HepG2 (cell line): ENCODE results near the gene C9orf43. TPM values are rescaled to one million over a fixed set of nuclear protein-coding genes. Genes with fewer than 3 reads are reported as not detected.
A peak's percentile ranks its signal among the peaks of the same experiment; 100 is the strongest.

ENCODE experiments used
- ATAC-seq: fragments of 200-7000 bp; cut with Tn5 transposase; 3 replicates; pipeline ENCODE4 v1.9.1; 2020; ENCODE audit warnings: mild to moderate bottlenecking, moderate library complexity
- BruUV-seq: library from RNA; stranded (reverse); fragments of 400-500 nt; replicated peaks from 2 replicates; lab custom pipeline; 2021; lab: Mats Ljungman, UMichigan
- CTCF ChIA-PET: fragments of 300-600 bp; formaldehyde crosslinking; extraction: SDS; loops from one replicate; lab custom pipeline; 2021; ENCODE audit warnings: low total read pairs, inconsistent platforms, low intra/inter-chr PET ratio; lab: Yijun Ruan, JAX
- POLR2A ChIA-PET: fragments of 350-600 bp; sonication (Branson Sonifier 250); formaldehyde crosslinking; loops from one replicate; lab custom pipeline; 2020; ENCODE audit warnings: antibody characterized with exemption, inconsistent platforms; lab: Yijun Ruan, JAX
- DNase-seq: peaks from one replicate; pipeline ENCODE4 v3.0.0-alpha.2; 2015; ENCODE audit warnings: low spot score
- FAIRE-seq: peaks from 3 replicates; lab custom pipeline; 2011; peaks lifted over from hg19 to GRCh38; lab: Jason Lieb, UNC
- H2AFZ ChIP-seq: one replicate; pipeline ENCODE4 v1.6.1; 2011; ENCODE audit warnings: low read length, inconsistent platforms
- H3K27ac ChIP-seq: fragments of 300-600 bp; 3 replicates; pipeline ENCODE4 v1.8.0; 2011; ENCODE audit warnings: mixed run types, mild to moderate bottlenecking, mixed read lengths, low read length, inconsistent platforms; ENCODE audit not compliant: insufficient read depth; ENCODE audit errors: extremely low read length
- H3K27me3 ChIP-seq, 2 experiments: fragments of 200-600 bp in 1 of 2; 2 replicates in 1 of 2; 3 replicates in 1 of 2; pipeline versions ENCODE4 v1.6.0 to v1.8.0; 2011; ENCODE audit warnings: low read length in 2 of 2, mild to moderate bottlenecking in 2 of 2, moderate library complexity in 2 of 2, inconsistent platforms in 1 of 2; ENCODE audit not compliant: insufficient read depth in 2 of 2, control insufficient read depth in 1 of 2
- H3K36me3 ChIP-seq, 2 experiments: fragments of 200-600 bp in 1 of 2; replicated peaks in 1 of 2; 2 replicates in 1 of 2; 3 replicates in 1 of 2; pipeline versions ENCODE4 v1.5.1 to v1.8.0; 2011; ENCODE audit warnings: low read length in 2 of 2, inconsistent platforms in 1 of 2; ENCODE audit not compliant: insufficient read depth in 2 of 2, control insufficient read depth in 1 of 2
- H3K4me1 ChIP-seq: 2 replicates; pipeline ENCODE4 v1.5.1; 2012; ENCODE audit warnings: low read length, inconsistent platforms; ENCODE audit not compliant: insufficient read depth
- H3K4me2 ChIP-seq: 2 replicates; pipeline ENCODE4 v1.6.0; 2011; ENCODE audit warnings: low read depth, low read length, inconsistent platforms
- H3K4me3 ChIP-seq, 3 experiments: fragments of 200-600 bp in 1 of 3; sonication (generic), shearing (Covaris generic) in 1 of 3; replicated peaks in 1 of 3; 2 replicates each; pipeline ENCODE4 v1.5.1; 2011 to 2016; ENCODE audit warnings: low read length in 3 of 3, inconsistent platforms in 2 of 3, low read depth in 2 of 3, mild to moderate bottlenecking in 2 of 3, control low read depth in 1 of 3, mixed read lengths in 1 of 3; ENCODE audit not compliant: insufficient read depth in 1 of 3
- H3K79me2 ChIP-seq: one replicate; pipeline ENCODE4 v1.6.1; 2011; ENCODE audit warnings: low read length, inconsistent platforms; ENCODE audit not compliant: insufficient read depth
- H3K9ac ChIP-seq: 2 replicates; pipeline ENCODE4 v1.6.0; 2011; ENCODE audit warnings: mild to moderate bottlenecking, low read depth, low read length, inconsistent platforms; ENCODE audit not compliant: insufficient read depth
- H3K9me3 ChIP-seq: 2 replicates; pipeline ENCODE4 v1.5.1; 2012; ENCODE audit warnings: mild to moderate bottlenecking, low read length
- H4K20me1 ChIP-seq: 2 replicates; pipeline ENCODE4 v1.6.0; 2011; ENCODE audit warnings: inconsistent platforms, mild to moderate bottlenecking, low read length, moderate library complexity; ENCODE audit not compliant: insufficient read depth
- HDAC1 ChIP-seq: sonication (generic); formaldehyde crosslinking; IDR thresholded peaks from 2 replicates; pipeline ENCODE4 v1.5.1; 2020; ENCODE audit warnings: mild to moderate bottlenecking, missing genetic modification reagents
- HIC2 ChIP-seq: sonication (generic); formaldehyde crosslinking; IDR thresholded peaks from 2 replicates; pipeline ENCODE4 v1.9.0; 2022; ENCODE audit warnings: low read depth, missing genetic modification reagents
- HIVEP1 ChIP-seq: sonication (generic); formaldehyde crosslinking; IDR thresholded peaks from 2 replicates; pipeline ENCODE4 v1.4.0; 2020; ENCODE audit warnings: mild to moderate bottlenecking, missing genetic modification reagents
- SOX13 ChIP-seq, 3 experiments: fragments of 450-650 bp in 1 of 3; sonication (generic) in 1 of 3; formaldehyde crosslinking in 1 of 3; IDR thresholded peaks in 2 of 3; conservative IDR thresholded peaks in 1 of 3; 2 replicates each; pipeline versions ENCODE4 v1.5.0 to v1.6.1; 2016 to 2020; ENCODE audit warnings: antibody characterized with exemption in 1 of 3, mild to moderate bottlenecking in 1 of 3, missing compliant biosample characterization in 1 of 3, missing genetic modification reagents in 1 of 3, moderate library complexity in 1 of 3
- SP4 ChIP-seq: sonication (generic); formaldehyde crosslinking; IDR thresholded peaks from 2 replicates; pipeline ENCODE4 v1.8.1; 2023; ENCODE audit warnings: mild to moderate bottlenecking, missing genetic modification reagents
- TEAD3 ChIP-seq: optimal IDR thresholded peaks from 2 replicates; pipeline ENCODE3; 2016; ENCODE audit warnings: borderline replicate concordance
- ZMYM3 ChIP-seq: sonication (generic); formaldehyde crosslinking; IDR thresholded peaks from 2 replicates; pipeline ENCODE4 v1.5.1; 2020; ENCODE audit warnings: mild to moderate bottlenecking, missing genetic modification reagents
- ZNF263 ChIP-seq: sonication (generic); formaldehyde crosslinking; IDR thresholded peaks from 2 replicates; pipeline ENCODE4 v1.4.0; 2020; ENCODE audit warnings: missing genetic modification reagents
- ZNF333 ChIP-seq: sonication (generic); formaldehyde crosslinking; IDR thresholded peaks from 2 replicates; pipeline ENCODE4 v1.4.0; 2020; ENCODE audit warnings: mild to moderate bottlenecking, missing genetic modification reagents, borderline replicate concordance
- ZNF460 ChIP-seq: sonication (generic); formaldehyde crosslinking; IDR thresholded peaks from 2 replicates; pipeline ENCODE4 v1.5.1; 2020; ENCODE audit warnings: missing genetic modification reagents, mild to moderate bottlenecking, borderline replicate concordance
- ZNF576 ChIP-seq: sonication (generic); formaldehyde crosslinking; IDR thresholded peaks from 2 replicates; pipeline ENCODE4 v1.4.0; 2020; ENCODE audit warnings: mild to moderate bottlenecking, missing genetic modification reagents
- ZNF776 ChIP-seq: sonication (generic); formaldehyde crosslinking; IDR thresholded peaks from 2 replicates; pipeline ENCODE4 v1.4.0; 2020; ENCODE audit warnings: mild to moderate bottlenecking, missing genetic modification reagents
- WGBS: methylation state at CpG from one replicate; pipeline ENCODE4 v1.1.6; 2017; ENCODE audit warnings: low lambda C conversion rate; 5-methylcytosine and 5-hydroxymethylcytosine counted together
- in situ Hi-C: cut with HindIII; loops from 2 replicates; pipeline ENCODE4 v1.10.0; 2017; ENCODE audit warnings: low pct_unique_long_range_greater_than_20kb; ENCODE audit not compliant: extremely low pct_ligation_motif_present
- intact Hi-C: fragments of 100-400 bp; cut with micrococcal nuclease; formaldehyde crosslinking; loops from one replicate; pipeline ENCODE4 v1.10.0; 2022; ENCODE audit not compliant: unreplicated experiment
- polyA plus RNA-seq, 8 experiments: library from polyadenylated mRNA; depleted of rRNA in 3 of 8; stranded (reverse) in 7 of 8; unstranded in 1 of 8; fragments of >200 nt; fragmentation: Illumina TruSeq in 4 of 8; extraction: Trizol in 4 of 8; gene quantifications; 2 replicates each; pipeline versions ENCODE4 v1.2.1 to v1.2.3, GENCODE V29; 2011 to 2016; ENCODE audit warnings: low read depth in 4 of 8, missing spikeins in 1 of 8, mixed read lengths in 1 of 8; ENCODE audit not compliant: insufficient read depth in 1 of 8
- total RNA-seq, 5 experiments: library from RNA; depleted of rRNA; stranded (reverse); fragments of >200 nt; fragmentation: Illumina TruSeq; extraction: Trizol; gene quantifications; 2 replicates each; pipeline ENCODE4 v1.2.3, GENCODE V29; 2016; ENCODE audit warnings: low read depth in 1 of 5
- TF ChIP-seq, protein P1 (sequence below): sonication (generic); formaldehyde crosslinking; IDR thresholded peaks from 2 replicates; pipeline ENCODE4 v1.4.0; 2020; ENCODE audit warnings: mild to moderate bottlenecking, missing genetic modification reagents

Gene C9orf43
- total and polyA plus RNA-seq, 2 of the 13 experiments (the other 11 are each of a cell fraction or from before 2014, with no cell fraction given): 0.24 to 0.31 TPM

DNA sequence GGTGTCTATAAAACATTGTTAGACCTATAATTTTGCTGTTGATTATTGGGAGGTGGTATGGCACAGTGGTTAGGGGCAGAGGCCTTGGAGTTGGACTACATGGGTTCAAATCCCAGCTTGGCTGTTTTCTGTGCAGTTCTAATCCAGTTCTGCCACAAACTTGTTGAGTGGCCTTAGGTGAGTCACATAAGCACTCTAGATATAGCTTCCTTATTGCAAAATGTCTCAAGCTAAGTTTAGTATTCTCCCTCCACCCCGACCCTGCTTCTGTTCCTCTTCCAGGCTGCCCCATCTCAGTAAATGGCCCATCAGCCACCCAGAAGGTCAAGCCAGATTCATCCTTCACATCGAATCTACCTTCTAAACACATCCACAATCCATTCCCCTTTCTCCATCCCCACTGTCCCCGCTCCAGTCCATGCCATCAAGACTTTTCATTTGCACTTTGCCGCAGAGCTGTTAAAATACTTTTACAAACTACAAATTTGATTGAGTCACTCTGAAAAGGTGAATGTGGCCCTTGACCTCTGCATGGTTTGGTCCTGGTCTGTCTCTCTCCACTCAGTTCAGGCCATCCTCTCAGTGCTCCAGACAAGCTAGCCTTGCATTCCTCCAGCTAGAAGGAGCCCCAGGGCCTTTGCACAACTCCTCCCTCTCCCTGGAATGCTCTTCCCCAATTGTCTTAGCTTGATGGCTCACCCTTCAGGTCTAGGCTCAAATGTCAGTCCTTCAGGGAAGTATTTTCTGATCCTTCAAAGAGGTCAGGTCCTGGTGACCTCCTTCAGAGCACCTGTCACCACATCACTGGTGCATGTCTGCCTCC, 23.8 kb upstream of the C9orf43 start:
- FAIRE-seq: peak; percentile 55
- Histone ChIP-seq H3K4me2 (peak overlapping the region; percentile 77), H3K27ac (peak overlapping the region; percentile 97), H4K20me1 (no peaks in the 10 kb centered on the region), H3K36me3 (peaks cover 12 to 36% of the 10 kb centered on the region in 2 experiments), H3K4me1 (peaks cover 92% of the 10 kb centered on the region), H2AFZ (no peak overlapping the region), H3K27me3 (no peaks in the 10 kb centered on the region), H3K9me3 (no peaks in the 10 kb centered on the region), H3K9ac (peak overlapping the region; percentile 71), H3K4me3 (peak overlapping the region in 2 of 3 experiments; percentile 17 to 31; a peak in 2 of 6 replicates), H3K79me2 (no peaks in the 10 kb centered on the region)
- ChIA-PET CTCF (interaction anchor here (1.8 kb wide), 1 partner anchor 14 kb away, joined by 4 read pairs; the partner anchor contains the start of gene ALAD), POLR2A (interaction anchor here (1.1 to 3.1 kb wide), 15 partner anchors 7 to 112 kb away, joined by 3 to 29 read pairs (median 6); partner anchors contain the start of genes ALAD, C9orf43, CDC26 and HDHD3)
- intact Hi-C loops: no loop called here
- in situ Hi-C loops: no loop called here
- ATAC-seq: peak; percentile 3; the same call in 1 of the 3 replicates
- 77% methylated on average over 4 of the region's 4 CpGs for WGBS
- TSS peak; percentile 73 for BruUV-seq
- DNase-seq: no peak
- TF ChIP-seq ZNF460 (CRISPR knock-in tag) (0 out of 2 replicates have a peak, but pooled peaks have one; percentile 8), HIC2 (no peak), TEAD3 (CRISPR knock-in tag) (peak; percentile 72), HIVEP1 (no peak), SP4 (CRISPR knock-in tag) (peak; percentile 19; the same call in 1 of the 2 replicates), ZNF776 (CRISPR knock-in tag) (0 out of 2 replicates have a peak, but pooled peaks have one; percentile 49), HDAC1 (CRISPR knock-in tag) (0 out of 2 replicates have a peak, but pooled peaks have one; percentile 14), SOX13 (IDR thresholded peaks at IDR 0.05) (no peak), SOX13 (CRISPR knock-in tag; conservative IDR thresholded peaks at IDR 0.05 in 1 of 2, IDR thresholded peaks at IDR 0.05 in 1 of 2) (no peak), ZNF333 (0 out of 2 replicates have a peak, but pooled peaks have one; percentile 58), ZNF576 (CRISPR knock-in tag) (0 out of 2 replicates have a peak, but pooled peaks have one; percentile 65), ZMYM3 (CRISPR knock-in tag) (peak; percentile 92), ZNF263 (CRISPR knock-in tag) (peak; percentile 47; the same call in 1 of the 2 replicates)
- TF ChIP-seq, protein P1, sequence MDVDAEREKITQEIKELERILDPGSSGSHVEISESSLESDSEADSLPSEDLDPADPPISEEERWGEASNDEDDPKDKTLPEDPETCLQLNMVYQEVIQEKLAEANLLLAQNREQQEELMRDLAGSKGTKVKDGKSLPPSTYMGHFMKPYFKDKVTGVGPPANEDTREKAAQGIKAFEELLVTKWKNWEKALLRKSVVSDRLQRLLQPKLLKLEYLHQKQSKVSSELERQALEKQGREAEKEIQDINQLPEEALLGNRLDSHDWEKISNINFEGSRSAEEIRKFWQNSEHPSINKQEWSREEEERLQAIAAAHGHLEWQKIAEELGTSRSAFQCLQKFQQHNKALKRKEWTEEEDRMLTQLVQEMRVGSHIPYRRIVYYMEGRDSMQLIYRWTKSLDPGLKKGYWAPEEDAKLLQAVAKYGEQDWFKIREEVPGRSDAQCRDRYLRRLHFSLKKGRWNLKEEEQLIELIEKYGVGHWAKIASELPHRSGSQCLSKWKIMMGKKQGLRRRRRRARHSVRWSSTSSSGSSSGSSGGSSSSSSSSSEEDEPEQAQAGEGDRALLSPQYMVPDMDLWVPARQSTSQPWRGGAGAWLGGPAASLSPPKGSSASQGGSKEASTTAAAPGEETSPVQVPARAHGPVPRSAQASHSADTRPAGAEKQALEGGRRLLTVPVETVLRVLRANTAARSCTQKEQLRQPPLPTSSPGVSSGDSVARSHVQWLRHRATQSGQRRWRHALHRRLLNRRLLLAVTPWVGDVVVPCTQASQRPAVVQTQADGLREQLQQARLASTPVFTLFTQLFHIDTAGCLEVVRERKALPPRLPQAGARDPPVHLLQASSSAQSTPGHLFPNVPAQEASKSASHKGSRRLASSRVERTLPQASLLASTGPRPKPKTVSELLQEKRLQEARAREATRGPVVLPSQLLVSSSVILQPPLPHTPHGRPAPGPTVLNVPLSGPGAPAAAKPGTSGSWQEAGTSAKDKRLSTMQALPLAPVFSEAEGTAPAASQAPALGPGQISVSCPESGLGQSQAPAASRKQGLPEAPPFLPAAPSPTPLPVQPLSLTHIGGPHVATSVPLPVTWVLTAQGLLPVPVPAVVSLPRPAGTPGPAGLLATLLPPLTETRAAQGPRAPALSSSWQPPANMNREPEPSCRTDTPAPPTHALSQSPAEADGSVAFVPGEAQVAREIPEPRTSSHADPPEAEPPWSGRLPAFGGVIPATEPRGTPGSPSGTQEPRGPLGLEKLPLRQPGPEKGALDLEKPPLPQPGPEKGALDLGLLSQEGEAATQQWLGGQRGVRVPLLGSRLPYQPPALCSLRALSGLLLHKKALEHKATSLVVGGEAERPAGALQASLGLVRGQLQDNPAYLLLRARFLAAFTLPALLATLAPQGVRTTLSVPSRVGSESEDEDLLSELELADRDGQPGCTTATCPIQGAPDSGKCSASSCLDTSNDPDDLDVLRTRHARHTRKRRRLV: 0 out of 2 replicates have a peak, but pooled peaks have one; percentile 40
